WTC11 (cell line): Measurements from ENCODE around the gene ACAA1. TPM values are rescaled to one million over a fixed set of nuclear protein-coding genes. Genes with fewer than 3 reads are reported as not detected.
A peak's percentile ranks its signal among the peaks of the same experiment; 100 is the strongest.

Experiments
- ATAC-seq: fragments of 200-7000 bp; cut with Tn5 transposase; 2 replicates; pipeline ENCODE4 v1.10.0; 2021; ENCODE audit warnings: mild to moderate bottlenecking, moderate library complexity
- CTCF ChIA-PET: fragments of 300-600 bp; sonication (Branson Sonifier 250); formaldehyde crosslinking; loops from one replicate; lab custom pipeline; 2021; ENCODE audit warnings: antibody characterized with exemption; lab: Charles Lee
- POLR2A ChIA-PET: fragments of 350-600 bp; sonication (Branson Sonifier 250); formaldehyde crosslinking; loops from one replicate; lab custom pipeline; 2021; ENCODE audit warnings: antibody characterized with exemption; lab: Charles Lee
- DNase-seq: peaks from one replicate; pipeline ENCODE4 v3.0.0; 2021; ENCODE audit warnings: low spot score
- H3K27ac Mint-ChIP-seq: 2 replicates; pipeline ENCODE4 v1.8.0; 2021; ENCODE audit warnings: mixed read lengths
- H3K27me3 Mint-ChIP-seq: 2 replicates; pipeline ENCODE4 v1.8.0; 2021; ENCODE audit warnings: low read depth, mild to moderate bottlenecking, moderate library complexity, mixed read lengths
- H3K36me3 Mint-ChIP-seq: 2 replicates; pipeline ENCODE4 v1.8.0; 2021; ENCODE audit warnings: mixed read lengths
- H3K4me1 Mint-ChIP-seq: 2 replicates; pipeline ENCODE4 v1.8.0; 2022; ENCODE audit warnings: mixed read lengths
- H3K4me3 Mint-ChIP-seq: 2 replicates; pipeline ENCODE4 v1.8.0; 2021; ENCODE audit warnings: mild to moderate bottlenecking, moderate library complexity, mixed read lengths
- H3K9me3 Mint-ChIP-seq: 2 replicates; pipeline ENCODE4 v1.8.0; 2021; ENCODE audit warnings: mixed read lengths
- ATF2 ChIP-seq: sonication (generic); formaldehyde crosslinking; IDR thresholded peaks from 2 replicates; pipeline ENCODE4 v1.8.1; 2022; ENCODE audit warnings: low read depth, missing genetic modification reagents, borderline replicate concordance
- ATF6 ChIP-seq: sonication (generic); formaldehyde crosslinking; IDR thresholded peaks from 2 replicates; pipeline ENCODE4 v1.8.1; 2023; ENCODE audit warnings: mild to moderate bottlenecking, missing genetic modification reagents
- CTCF ChIP-seq: fragments of 200-600 bp; IDR thresholded peaks from 2 replicates; pipeline ENCODE4 v1.8.0; 2022; ENCODE audit warnings: antibody characterized with exemption
- ELF4 ChIP-seq: sonication (generic); formaldehyde crosslinking; IDR thresholded peaks from 2 replicates; pipeline ENCODE4 v1.8.1; 2022; ENCODE audit warnings: low read depth, mild to moderate bottlenecking, moderate library complexity, missing genetic modification reagents
- ERG ChIP-seq: fragments of 250-450 bp; sonication (Bioruptor Pico); IDR thresholded peaks from 2 replicates; pipeline ENCODE4 v1.8.0; 2021; ENCODE audit warnings: mild to moderate bottlenecking
- ESRRA ChIP-seq: sonication (generic); formaldehyde crosslinking; IDR thresholded peaks from 2 replicates; pipeline ENCODE4 v1.8.1; 2022; ENCODE audit warnings: mild to moderate bottlenecking, missing genetic modification reagents, borderline replicate concordance
- FOXP1 ChIP-seq: sonication (generic); formaldehyde crosslinking; IDR thresholded peaks from 2 replicates; pipeline ENCODE4 v1.8.0; 2022; ENCODE audit warnings: missing genetic modification reagents, mild to moderate bottlenecking, moderate library complexity, borderline replicate concordance
- JAZF1 ChIP-seq: fragments of 250-450 bp; sonication (Bioruptor Pico); IDR thresholded peaks from 2 replicates; pipeline ENCODE4 v1.9.0; 2021; ENCODE audit warnings: moderate library complexity, mild to moderate bottlenecking, inconsistent platforms
- MYBL2 ChIP-seq: sonication (generic); formaldehyde crosslinking; IDR thresholded peaks from 2 replicates; pipeline ENCODE4 v1.8.1; 2023; ENCODE audit warnings: mild to moderate bottlenecking, moderate library complexity, missing genetic modification reagents
- NFATC4 ChIP-seq: fragments of 250-450 bp; sonication (Bioruptor Pico); IDR thresholded peaks from 2 replicates; pipeline ENCODE4 v1.9.0; 2021; ENCODE audit warnings: mild to moderate bottlenecking
- NR1H2 ChIP-seq: sonication (generic); formaldehyde crosslinking; IDR thresholded peaks from 2 replicates; pipeline ENCODE4 v1.9.0; 2021; ENCODE audit warnings: mild to moderate bottlenecking, moderate library complexity, missing genetic modification reagents
- NR3C1 ChIP-seq: sonication (generic); formaldehyde crosslinking; conservative IDR thresholded peaks from 2 replicates; pipeline ENCODE4 v1.8.1; 2023; ENCODE audit warnings: low read depth, mild to moderate bottlenecking, missing genetic modification reagents
- RORB ChIP-seq: fragments of 250-450 bp; sonication (Bioruptor Pico); IDR thresholded peaks from 2 replicates; pipeline ENCODE4 v1.9.0; 2021; ENCODE audit warnings: mild to moderate bottlenecking
- TEAD1 ChIP-seq: sonication (generic); formaldehyde crosslinking; IDR thresholded peaks from 2 replicates; pipeline ENCODE4 v1.8.0; 2022; ENCODE audit warnings: mild to moderate bottlenecking, missing genetic modification reagents
- ZNF219 ChIP-seq: sonication (generic); formaldehyde crosslinking; IDR thresholded peaks from 2 replicates; pipeline ENCODE4 v1.8.0; 2023; ENCODE audit warnings: missing genetic modification reagents, mild to moderate bottlenecking, borderline replicate concordance
- ZNF317 ChIP-seq: sonication (generic); formaldehyde crosslinking; IDR thresholded peaks from 2 replicates; pipeline ENCODE4 v1.8.1; 2023; ENCODE audit warnings: low read depth, mild to moderate bottlenecking, moderate library complexity, missing genetic modification reagents, borderline replicate concordance
- ZNF425 ChIP-seq: fragments of 250-450 bp; sonication (Bioruptor Pico); conservative IDR thresholded peaks from 2 replicates; pipeline ENCODE4 v1.9.0; 2021; ENCODE audit warnings: mild to moderate bottlenecking
- ZNF532 ChIP-seq: fragments of 250-450 bp; sonication (Bioruptor Pico); IDR thresholded peaks from 2 replicates; pipeline ENCODE4 v1.9.0; 2021; ENCODE audit warnings: mild to moderate bottlenecking, borderline replicate concordance
- total RNA-seq: library from RNA; stranded (reverse); gene quantifications from 3 replicates; pipeline ENCODE4 v1.2.3, GENCODE V29; 2021

ACAA1 gene
- total RNA-seq, 1 experiment from 2014 or later = 46.5 TPM

GRCh38 chr3:38118421-38119247 lies 18.3 kb downstream of the ACAA1 start (continued):
- TF ChIP-seq ATF6 (no peak), ZNF317 (no peak), ZNF425 (CRISPR knock-in tag) (no peak), ERG (no peak), MYBL2 (no peak), TEAD1 (no peak), ZNF219 (no peak), NR3C1 (CRISPR knock-in tag) (no peak), ESRRA (no peak), RORB (CRISPR knock-in tag) (no peak)

GRCh38 chr3:38117748-38118420 lies 19.0 kb downstream of the ACAA1 start:
- peaks cover 6% of the 10 kb centered on the region for H3K27me3 Mint-ChIP-seq
- no peaks in the 10 kb centered on the region for H3K4me1 Mint-ChIP-seq
- H3K9me3 Mint-ChIP-seq = no peaks in the 10 kb centered on the region
- H3K27ac Mint-ChIP-seq = no peak overlapping the region
- peak; percentile 82 for ATAC-seq
- peak; percentile 74 for DNase-seq
- POLR2A ChIA-PET = no interaction called here
- CTCF ChIA-PET = interaction anchor here (0.6 to 2.8 kb wide), 13 partner anchors 9 to 229 kb away, joined by 3 to 10 read pairs (median 3); partner anchors contain the start of genes ACAA1, PLCD1 and XYLB
- H3K36me3 Mint-ChIP-seq = peaks cover 10% of the 10 kb centered on the region
- TF ChIP-seq FOXP1 (CRISPR knock-in tag) (0 out of 2 replicates have a peak, but pooled peaks have one; percentile 20), CTCF (peak; percentile 60), ELF4 (CRISPR knock-in tag) (no peak)
- no peak overlapping the region for H3K4me3 Mint-ChIP-seq

- Mint-ChIP-seq H3K4me1 (no peaks in the 10 kb centered on the region), H3K9me3 (no peaks in the 10 kb centered on the region), H3K27ac (no peak overlapping the region), H3K4me3 (no peak overlapping the region), H3K27me3 (peaks cover 6% of the 10 kb centered on the region), H3K36me3 (peaks cover 4% of the 10 kb centered on the region; the same call in 1 of the 2 replicates)
- POLR2A ChIA-PET = no interaction called here
- CTCF ChIA-PET = interaction anchor here (0.6 to 2.8 kb wide), 14 partner anchors 8 to 229 kb away, joined by 3 to 10 read pairs (median 3); partner anchors contain the start of genes ACAA1, PLCD1 and XYLB
- no peak for DNase-seq
- peak; percentile 16 for ATAC-seq
- TF ChIP-seq MYBL2 (no peak), ZNF532 (CRISPR knock-in tag) (no peak), NR1H2 (CRISPR knock-in tag) (no peak), JAZF1 (CRISPR knock-in tag) (no peak), ATF2 (CRISPR knock-in tag) (no peak), NFATC4 (no peak)
Measured at GRCh38 chr3:38117163-38117716, 19.7 kb downstream of the ACAA1 start.
